HG02884 (cell line): ENCODE data around the gene FUS.
"Not testable (repeated sequence)": the region's sequence is repeated elsewhere in the genome, so short reads cannot be mapped to it uniquely, and the experiment has no call there.

ENCODE experiments used
- ATAC-seq: cut with Tn5 transposase; IDR thresholded peaks from one replicate; pipeline ENCODE4 v1.9.1; 2021; ENCODE audit warnings: mild to moderate bottlenecking, moderate library complexity; ENCODE audit not compliant: unreplicated experiment

The FUS gene

DNA sequence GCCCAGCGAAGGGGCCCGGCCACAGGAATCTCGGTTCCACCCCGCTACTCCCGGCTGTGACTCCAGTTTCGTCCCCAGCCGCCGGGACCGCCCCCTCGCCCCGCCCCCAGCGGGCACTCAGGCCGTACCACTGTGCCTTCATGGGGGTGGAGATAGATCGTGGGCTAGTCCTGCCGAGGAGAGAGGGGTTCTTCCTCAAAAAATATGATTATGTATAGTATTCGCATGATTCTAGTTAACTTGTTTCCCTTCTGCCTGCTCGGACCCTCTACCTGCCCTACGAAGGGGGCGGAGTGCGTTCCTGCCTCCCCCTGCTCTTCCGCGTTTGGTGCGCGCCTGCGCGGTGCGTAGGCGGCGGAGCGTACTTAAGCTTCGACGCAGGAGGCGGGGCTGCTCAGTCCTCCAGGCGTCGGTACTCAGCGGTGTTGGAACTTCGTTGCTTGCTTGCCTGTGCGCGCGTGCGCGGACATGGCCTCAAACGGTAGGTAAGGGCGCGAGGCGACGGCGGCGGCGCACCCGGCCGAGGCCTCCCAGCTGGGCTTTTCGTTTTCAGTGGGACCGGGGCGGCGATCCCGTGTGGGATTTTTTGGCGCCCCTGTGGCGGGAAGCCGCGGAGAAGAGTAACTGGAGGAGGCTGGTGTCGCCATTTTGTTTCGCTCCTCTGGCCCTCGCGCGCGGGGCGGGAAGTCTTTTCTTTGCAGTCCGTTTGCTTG is at the start of gene FUS:
Gene FUS, plus strand, starts transcription at position 393 of the 713 bp plus-strand sequence. Its CDS starts 76 bp downstream, at position 469.
- ATAC-seq, result peak; percentile 42

DNA sequence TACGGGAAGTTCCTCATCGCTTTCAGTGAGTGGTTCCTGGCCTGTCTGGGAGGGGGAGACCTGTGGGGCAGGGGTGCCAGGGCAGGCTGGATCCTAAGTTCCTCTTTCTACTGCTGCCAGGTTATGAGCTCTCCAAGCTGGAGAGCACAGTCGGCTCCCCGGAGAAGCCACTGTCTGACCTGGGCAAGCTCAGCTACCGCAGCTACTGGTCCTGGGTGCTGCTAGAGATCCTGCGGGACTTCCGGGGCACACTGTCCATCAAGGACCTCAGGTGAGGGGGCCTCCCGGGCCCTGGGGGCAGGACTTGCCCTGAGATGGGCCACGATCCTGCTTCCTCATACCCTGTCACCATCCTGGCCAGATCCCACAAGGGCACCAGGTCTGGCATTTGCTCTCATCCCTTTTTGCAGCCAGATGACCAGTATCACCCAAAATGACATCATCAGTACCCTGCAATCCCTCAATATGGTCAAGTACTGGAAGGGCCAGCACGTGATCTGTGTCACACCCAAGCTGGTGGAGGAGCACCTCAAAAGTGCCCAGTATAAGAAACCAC is 49.5 kb upstream of the FUS start:
- no peak for ATAC-seq

DNA sequence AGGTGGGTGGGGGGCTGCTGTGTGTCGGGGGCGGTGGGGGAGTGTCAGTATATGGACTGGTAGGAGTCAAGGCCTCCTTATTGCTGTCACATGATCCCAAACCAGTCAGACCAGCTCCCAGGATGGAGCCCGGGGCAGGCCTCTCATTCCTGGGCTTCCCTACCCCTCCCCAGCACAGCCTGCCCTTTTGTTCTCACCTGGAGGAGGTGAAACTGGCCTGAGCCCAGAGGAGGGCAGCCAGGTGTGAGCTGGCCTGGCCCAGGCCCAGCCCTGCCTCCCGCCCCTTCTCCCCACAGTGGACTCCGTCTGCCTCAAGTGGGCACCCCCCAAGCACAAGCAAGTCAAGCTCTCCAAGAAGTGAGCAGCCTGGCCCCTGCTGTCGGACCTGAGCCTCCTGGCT is 49.0 kb upstream of the FUS start:
- ATAC-seq, result no peak

DNA sequence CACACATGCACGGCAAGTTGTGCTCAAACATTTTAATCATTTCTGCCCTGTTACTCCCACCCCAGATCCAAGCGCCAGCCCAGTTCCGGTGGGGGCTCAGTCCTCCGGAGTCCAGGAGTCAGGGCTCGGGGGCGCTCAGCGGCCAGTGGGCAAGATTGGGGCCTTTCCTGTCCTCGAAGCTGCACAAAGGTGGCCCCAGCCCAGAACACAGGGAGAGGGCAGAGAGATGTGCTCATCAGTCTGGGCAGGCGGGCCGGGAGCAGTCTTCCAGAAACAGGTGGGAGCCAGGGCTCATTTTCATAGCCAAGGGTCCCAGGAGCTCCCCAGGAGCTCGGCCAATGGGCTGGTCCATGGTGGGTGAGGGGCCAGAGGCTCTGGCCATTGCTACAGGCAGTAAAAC is 48.5 kb upstream of the FUS start:
- no peak for ATAC-seq

DNA sequence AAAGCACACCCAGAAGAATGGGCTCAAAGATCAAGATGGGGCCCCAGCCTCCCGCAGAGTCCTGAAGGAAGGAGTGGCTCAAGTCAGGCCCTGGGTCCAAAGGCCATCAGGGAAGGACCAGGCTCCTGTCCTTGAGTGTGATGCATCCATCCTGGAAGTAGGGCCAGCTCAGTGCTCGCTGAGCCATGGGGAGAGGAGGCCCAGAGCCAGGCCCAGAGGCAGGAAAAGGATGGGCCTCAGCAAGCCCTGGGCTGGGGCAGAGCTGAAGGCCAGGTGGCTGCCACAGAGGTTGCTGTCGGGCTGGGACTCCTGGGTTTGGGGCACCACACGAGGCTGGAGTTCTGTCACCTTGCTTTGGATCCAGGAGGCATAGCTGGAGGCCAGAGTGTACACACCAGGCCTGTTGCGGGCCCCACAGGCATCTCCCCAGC is 48.1 kb upstream of the FUS start:
- ATAC-seq, result no peak

DNA sequence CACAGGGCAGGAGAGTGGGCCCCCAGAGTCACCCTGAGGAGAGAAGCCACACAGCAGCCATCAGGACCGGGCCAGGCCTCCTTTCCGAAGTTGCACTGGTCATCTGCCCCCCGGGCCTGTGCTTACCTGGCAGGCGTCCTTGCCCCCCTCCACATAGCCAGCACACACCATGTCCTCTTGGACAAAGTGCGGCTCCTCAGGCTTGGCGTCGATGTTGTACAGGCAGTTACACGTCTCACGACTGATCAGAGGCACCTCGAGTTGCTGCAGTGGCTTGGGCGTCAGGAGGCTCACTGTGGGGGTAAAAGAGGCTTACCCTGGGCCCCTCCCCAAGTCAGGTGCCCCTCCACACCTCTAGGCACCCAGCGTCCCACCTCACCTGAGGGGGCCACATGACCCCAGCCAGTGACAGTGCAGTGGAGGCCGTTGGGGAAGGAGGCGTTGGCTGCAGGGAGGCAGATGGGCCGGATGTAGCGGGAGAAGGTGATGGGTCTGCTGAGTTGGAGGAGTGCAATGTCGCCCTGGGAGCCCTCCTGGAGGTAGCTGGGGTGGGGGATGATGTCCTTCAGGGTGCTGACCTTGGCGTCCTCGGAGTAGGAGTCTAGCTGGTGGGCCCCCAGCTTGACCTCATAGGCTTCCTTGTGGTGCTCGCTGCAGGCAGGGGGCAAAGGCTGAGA is 47.5 kb upstream of the FUS start:
- no peak for ATAC-seq

DNA sequence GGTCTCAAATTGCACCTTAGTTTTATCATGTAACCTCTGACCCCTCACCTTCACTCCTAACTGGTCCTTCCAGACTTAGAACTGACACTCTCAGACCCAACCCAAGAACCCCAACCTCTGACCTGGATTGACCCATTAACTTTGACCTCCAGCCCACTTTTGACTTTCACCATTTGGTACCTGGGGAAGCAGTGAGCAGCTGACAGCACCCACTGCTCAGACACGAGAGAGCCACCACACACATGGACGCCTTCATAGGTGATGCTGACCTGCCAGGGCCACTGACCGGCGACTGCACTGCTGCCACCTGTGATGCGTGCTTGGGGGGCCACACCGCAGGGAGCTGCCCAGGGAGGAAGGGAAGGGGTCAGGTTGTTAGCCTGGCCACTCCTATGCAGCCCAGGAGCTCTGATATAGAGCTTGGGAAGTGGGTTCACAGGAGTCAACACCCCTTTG is 46.9 kb upstream of the FUS start:
- ATAC-seq, result no peak

DNA sequence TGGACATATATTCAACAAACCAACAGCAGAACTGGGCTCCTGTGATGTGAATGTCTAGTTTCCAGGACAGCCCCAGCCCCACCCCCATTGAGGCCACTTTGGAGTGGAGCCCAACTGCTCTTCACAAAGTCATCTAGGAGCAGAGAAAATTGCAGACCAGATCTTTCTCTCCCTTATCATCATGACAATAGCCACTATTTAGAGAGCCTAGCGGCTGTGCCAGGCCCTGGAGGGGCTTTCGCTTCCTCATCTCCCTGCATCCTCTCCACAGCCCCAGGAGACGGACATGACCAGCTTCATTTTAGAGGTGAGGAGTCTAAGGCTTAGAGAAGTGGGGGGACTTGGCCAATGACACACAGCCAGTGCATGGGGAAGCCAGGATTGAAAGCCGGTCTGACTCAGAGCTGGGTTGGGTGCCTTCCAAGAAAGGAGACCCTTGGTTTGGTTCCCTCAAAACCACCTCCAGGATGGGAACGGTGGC is 45.8 kb upstream of the FUS start:
- no peak for ATAC-seq

DNA sequence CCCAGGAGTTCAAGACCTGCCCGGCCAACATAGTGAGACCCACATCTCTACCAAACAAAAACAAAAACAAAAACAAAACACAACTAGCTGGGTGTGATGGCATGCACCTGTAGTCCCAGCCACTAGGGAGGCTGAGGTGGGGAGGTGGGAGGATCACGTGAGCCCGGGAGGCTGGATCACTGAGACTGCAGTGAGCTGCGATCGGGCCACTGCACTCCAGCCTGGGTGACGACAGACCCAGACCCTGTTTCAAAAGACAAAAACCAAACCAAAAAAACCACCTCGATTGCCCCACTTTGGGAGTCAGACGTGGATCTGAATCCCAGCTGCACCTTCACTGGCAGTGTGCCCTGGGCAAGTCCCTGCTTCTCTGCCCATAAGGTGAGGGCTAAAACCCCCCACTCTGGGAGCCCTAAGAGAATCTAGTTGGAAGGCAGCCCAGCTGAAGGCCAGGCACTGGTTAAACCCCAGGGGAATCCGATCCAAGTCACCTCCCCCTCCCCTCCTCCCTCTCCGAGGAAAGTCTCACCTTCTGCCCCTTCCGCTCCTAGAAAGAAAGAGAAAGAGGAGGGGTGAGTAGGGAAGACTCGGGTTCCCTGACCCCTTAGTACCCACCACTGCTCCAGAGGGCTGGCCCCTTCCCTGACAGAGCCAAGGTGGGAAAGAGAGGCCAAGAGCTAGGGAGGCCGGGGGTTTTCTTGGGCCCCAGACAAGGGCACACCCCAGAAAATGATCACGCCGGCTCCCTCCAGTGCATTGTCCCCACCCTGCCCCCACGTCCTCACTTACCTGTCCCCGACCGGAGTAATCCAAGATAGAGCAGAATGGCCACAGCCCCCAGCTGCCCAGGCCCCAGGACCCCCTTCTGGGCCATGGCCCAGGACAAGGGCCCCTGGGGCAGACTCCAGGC is 45.1 kb upstream of the FUS start:
- no peak for ATAC-seq

DNA sequence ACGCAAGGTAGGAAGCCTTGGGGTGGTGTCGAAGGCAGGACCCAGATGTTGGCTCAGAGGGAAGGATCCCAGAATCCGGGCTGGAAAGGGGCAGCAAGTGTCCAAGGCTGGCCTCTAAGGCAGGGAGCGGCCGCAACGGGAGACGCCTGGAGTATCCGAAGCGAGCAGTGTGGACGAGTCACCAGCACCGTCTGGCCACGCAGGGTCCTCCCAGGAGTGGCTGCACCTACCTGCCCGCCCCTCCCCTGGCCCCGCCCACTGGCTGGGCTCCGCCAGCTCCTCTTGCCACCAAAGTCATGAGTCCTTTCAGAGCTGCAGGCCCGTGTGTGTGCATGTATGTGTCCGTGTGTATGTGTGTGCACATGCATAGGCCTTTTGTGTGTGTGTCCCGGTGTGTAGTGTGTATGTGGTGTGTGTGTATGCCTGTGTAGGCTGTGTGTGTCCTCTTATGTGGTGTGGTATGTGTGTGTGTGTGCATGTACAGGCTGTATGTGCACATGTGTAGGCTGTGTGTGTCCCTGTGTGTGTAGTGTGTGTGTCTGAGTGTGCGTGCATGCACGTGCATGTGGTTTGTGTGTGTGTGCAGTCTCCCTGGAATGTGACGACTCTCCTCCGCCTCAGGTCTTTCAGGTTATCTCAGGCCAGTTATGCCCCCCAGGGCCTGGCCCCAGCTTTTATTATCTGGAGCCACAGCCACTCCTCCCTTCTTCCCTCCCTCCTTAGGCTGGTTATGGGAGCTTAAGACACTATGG is 44.2 kb upstream of the FUS start, which contains the start of gene PRSS8:
Gene PRSS8, minus strand, starts transcription at position 193 of the 752 bp plus-strand sequence. CDS start 229 bp downstream, outside the sequence.
- no peak for ATAC-seq

DNA sequence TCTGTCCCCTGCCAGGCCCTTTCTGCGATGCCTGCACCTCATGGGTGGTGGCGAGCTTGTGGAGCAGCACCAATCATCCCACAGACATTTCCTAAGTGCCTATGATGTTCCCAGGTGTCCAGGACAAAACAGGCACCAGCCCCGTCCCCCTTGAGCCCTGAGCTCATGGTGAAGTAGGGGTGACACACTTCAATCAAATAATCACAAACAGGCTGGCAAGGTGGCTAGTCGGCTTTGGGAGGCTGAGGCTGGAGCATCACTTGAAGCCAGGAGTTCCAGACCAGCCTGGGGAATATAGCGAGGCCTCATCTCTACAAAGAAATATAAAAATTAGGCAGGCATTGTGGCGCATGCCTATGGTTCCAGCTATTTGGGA is 43.7 kb upstream of the FUS start:
- ATAC-seq, result no peak

DNA sequence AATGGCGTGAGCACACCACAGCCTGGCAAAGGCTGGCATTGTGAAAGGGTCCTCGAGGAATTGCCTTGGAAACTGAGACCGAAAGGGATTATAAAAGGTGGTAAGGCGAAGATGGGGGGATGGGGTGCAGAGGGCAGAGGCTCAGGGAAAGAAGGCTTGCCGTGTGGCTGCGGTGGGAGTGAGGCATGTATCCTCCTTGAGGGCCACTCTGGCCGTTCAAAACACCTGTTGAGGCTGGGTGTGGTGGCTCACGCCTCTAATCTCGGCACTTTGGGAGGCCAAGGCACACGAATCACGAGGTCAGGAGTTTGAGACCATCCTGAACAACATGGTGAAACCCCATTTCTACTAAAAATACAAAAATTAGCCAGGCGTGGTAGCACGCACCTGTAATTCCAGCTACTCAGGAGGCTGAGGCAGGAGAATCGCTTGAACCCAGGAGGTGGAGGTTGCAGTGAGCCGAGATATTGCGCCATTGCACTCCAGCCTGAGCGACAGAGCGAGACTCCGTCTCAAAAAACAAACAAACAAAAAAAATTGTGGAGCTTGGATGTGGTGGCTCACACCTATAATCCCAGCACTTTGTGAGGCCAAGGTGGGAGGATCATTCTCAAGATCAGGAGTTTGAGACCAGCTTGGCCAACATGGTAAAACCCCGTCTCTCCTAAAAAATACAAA is 43.0 kb upstream of the FUS start:
- not testable (repeated sequence) for ATAC-seq

DNA sequence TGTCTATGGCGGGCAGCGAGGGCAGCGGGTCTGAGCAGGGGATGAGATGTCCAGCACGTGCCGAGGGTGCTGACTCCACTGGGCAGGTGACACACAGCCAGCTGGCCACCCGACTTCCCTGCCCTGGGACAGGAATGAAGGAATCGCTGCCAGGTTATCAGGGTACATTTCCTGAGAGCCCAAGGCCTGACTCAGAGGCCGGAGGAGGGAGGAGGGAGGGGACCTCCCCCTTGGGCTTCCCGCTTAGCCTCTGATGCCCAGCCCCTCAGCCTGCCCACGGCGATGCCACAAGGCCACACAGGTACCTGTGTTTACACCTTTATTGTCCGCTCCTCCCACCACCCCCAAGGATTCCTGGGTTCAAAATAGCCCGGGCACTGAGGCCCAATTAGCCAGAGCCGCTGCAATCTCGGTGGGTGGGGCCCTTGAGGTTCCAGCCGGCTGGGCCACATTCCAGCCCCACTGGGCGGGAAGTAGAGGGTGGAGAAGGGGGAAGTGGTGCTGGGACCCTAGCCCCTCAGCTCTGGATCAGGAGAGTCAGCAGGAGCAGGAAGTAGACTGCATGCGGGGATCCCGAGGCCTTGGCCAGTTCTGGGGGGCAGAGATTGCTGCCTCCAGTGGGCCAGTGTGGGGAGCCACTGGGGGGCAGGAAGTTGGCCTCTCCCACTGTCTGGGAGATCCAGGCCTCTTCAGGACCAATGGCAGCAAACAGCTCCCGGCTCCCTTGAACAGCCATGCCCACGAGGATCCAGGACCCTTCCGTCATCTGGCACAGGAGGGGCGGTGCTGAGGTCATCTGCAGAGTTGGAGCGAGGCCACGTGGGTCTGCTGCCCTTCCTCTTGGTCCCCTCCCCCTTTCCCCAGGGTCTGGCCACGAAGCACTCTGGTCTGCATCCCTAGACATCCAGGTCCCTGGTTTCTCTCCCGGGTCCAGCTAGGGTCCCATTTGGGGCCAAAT is 41.0 kb upstream of the FUS start:
- no peak for ATAC-seq

DNA sequence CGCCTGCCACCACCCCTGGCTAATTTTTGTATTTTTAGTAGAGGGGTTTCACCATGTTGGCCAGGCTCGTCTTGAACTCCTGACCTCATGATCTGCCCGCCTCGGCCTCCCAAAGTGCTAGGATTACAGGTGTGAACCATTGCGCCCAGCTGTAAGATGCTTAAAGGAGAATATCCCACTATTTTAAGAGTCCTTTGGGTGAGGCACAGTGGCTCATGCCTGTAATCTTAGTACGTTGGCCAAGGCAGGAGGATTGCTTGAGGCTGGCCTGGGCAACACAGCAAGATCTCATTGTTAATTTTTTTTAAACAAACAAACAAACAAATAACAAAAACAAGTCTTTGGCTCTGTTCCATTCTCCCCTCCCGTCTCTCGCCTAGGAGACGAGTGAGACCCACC is 38.9 kb upstream of the FUS start:
- not testable (repeated sequence) for ATAC-seq

DNA sequence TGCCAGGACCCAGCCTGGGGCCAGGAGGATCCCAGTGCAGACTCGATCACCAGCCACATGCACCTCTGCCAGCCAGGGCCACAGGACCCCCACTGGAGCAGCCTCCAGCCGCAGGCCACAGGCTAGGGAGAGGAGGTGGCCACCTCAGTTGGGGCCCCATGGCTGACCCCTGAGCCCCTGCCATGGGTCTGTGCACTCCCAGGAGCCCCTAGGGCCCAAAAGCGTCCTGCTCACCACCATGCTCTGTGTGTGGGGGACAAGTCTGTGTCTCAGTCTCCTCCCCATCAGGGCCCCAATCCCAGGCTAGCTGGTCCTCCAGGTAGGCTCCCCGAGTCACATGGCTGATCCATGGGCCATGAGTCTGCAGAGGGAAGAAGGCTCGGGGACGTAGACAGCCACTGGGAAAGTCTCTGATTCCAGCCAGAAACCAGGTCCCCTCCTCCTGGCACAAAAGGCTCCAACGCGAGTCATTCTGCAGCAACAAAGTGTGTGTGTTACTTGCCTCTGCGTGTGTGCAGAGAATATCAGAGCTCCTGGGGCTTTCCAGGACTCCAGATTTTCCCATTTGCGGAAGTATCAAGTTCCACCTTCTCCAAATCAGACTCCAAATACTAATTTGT is 38.3 kb upstream of the FUS start:
- ATAC-seq, result no peak

DNA sequence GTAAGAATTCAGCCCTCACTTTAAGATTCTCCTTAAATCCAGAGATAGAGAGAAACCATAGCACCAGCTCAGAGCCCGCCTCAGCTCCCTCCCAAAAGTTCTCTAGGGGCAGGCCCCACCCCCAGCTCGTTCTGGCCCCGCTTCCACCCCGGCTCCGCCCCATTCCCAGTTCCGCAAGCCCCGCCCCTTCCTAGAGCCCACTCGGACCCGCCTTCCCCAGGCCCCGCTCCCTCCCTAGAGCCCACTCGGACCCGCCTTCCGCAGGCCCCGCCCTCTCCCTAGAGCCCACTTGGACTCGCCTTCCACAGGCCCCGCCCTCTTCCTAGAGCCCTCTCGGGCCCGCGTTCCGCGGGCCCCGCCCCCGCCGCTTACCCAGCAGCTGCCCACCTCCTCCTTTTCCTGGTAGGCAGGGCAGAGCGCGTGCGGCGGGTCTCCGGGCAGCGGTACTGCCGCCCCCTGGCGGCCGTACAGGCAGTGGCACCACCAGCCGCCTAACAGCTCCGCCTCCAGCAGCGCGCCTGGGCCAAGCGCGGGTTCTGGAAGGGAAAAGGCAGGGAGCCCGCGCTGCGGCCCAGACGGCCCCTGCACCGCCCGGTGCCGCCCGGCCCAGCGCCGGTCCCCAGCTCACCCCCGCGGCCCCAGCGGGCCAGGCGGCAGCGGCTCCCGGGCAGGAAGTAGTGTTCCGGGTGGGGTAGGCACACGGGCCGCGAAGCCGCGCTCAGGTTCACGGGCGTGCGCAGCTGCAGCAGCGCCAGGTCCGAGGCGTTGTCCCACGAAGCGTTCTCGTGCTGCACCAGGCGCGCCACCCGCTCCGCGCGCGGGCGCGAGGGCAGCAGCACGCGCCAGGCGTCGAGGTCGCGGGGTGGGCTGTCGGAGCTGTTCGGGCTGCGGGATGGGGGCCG is 37.6 kb upstream of the FUS start:
- peak; percentile 83 for ATAC-seq
